EH (cell line): ENCODE data around the gene PSMA2.

Experiments
- DNase-seq: peaks from one replicate; pipeline ENCODE4 v3.0.0-alpha.2; 2015; ENCODE audit warnings: low read depth

PSMA2 gene

GRCh38 chr7:42940985-42941847 lies 9.2 kb upstream of the PSMA2 start:
- peak; percentile 74 for DNase-seq

DNA sequence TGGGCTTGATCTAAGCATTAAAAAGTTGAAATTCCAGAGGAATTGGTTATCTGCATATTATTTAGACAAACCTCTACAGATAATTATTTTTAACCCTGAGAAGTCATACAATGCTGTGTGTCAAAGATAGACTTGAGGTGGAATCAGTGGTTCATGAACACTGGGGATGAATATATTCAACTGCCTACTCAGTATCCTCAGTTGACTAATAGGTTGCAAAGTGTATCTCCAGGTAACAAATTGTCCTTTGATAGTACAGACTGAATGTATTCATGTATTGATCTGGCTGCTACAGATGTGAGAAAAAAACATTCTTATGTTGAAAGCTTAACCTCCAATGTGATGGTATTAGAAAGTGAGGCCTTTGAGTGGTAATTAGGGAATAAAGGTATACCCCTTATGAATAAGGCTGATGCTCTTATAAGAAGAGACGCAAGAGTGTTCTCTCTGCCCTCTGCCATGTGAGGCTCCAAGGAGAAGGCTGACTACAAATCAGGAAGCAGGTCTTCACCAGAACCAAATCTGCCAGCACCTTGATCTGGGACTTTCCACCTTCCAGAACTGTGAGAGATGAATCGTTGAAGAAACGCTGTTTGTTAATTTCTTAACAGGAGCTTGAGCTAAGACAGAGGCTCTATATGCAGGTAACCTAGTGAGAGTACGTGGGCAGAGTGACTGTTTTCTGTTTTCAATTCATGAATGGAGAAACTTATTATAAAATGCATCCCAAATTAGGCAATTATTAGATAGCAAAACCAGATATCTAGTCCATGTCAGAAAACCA lies 7.7 kb upstream of the PSMA2 start:
- no peak for DNase-seq

- DNase-seq: no peak
Measured at GRCh38 chr7:42935861-42936260, 3.9 kb upstream of the PSMA2 start.

DNA sequence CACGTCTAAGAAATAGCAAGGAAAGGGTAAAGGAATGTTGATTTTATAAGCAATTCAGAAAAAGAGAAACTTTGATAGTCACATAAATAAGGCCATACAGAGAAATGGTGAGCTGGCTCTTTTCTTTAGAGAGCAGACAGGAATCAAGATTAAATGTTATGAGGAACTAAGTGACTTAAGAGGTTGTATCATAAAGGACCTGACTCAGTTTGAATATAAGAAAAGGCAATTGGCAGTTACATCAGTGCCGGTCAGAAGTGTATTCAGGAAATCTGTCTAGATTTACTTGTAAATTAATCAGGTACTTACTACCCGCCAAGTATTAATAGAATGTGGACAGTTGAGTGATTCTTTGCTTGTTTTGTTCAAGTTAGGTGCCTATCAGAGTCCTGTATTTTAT lies 2.3 kb upstream of the PSMA2 start:
- DNase-seq: no peak

- peak; percentile 53 for DNase-seq
Measured at GRCh38 chr7:42932811-42933591, 1.0 kb upstream of the PSMA2 start.

GRCh38 chr7:42931447-42931833 lies 534 bp downstream of the PSMA2 start:
- peak; percentile 33 for DNase-seq

GRCh38 chr7:42930889-42931288 lies 1.1 kb downstream of the PSMA2 start:
- DNase-seq: peak; percentile 22

DNA sequence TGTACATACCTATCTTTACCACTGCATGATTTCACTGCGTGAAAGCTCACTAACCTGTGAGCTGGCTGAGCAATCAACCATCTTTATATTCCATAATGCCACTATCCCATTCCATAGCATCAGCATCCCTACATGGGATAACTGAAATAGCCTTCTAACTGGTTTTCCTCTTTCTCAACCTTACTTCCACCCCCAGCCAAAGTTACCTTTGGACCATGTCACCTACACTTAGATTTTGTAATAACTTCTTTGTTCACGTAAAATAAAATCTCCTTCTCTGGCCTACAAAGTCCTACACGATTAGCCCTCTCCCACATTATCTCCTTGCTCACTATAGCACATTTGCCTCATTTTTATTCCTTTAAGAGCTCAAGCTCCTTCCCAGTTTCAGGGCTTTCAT lies 2.5 kb downstream of the PSMA2 start:
- DNase-seq: no peak

GRCh38 chr7:42928754-42929153 lies 3.2 kb downstream of the PSMA2 start:
- no peak for DNase-seq

DNA sequence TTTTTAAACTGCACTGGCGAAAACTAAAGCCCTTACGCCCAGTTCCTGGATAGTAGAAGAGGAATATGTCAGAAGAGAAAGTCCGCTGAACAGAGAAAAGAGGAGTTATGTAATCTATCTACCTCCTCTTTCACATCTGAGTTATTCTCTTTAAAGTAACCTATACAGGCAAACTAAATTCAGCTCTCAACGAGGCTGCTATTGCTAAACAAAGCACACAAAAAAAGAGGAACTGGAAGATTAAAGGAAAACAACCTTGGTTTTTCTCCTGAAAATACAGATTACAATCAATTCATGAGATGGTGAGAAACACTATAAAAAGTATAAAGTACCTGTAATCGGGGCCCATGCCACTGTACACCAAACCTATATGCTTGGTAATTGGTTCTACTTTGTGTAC lies 5.8 kb downstream of the PSMA2 start:
- DNase-seq: no peak

GRCh38 chr7:42925630-42926029 lies 6.3 kb downstream of the PSMA2 start:
- DNase-seq: no peak

- peak; percentile 70 for DNase-seq
Measured at GRCh38 chr7:42924223-42924838, 7.6 kb downstream of the PSMA2 start.

- DNase-seq: no peak
Measured at GRCh38 chr7:42922017-42922753, 9.8 kb downstream of the PSMA2 start.

GRCh38 chr7:42915356-42915755 lies 16.6 kb downstream of the PSMA2 start:
- DNase-seq: peak; percentile 61

- peak; percentile 86 for DNase-seq
Measured at GRCh38 chr7:42914421-42915045, 17.4 kb downstream of the PSMA2 start.

- no peak for DNase-seq
Measured at GRCh38 chr7:42914009-42914408, 18.0 kb downstream of the PSMA2 start.

DNA sequence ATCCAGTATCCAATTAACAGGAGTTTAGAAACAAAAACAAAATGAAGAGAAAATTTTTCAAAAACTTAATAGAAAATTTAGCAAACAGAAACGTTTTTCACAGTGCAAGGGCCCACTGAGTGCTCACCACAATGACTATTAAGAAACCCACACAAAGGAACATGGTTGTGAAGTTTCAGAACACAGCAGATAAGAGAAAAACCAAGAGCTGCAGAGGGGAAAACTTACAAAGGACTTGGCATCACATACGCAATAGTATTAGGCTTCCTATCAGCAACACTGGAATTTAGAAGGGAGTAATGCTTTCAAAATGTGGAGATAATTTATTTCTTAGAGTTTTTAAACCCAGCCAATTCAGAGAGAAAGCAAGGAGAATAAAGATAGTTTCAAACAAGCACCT lies 18.4 kb downstream of the PSMA2 start:
- DNase-seq: peak; percentile 15

GRCh38 chr7:42911454-42912447 lies 20.2 kb downstream of the PSMA2 start, which contains the start of gene C7orf25:
TSS of gene C7orf25 (minus strand) at chr7:42912070. CDS start at chr7:42910900, 1,170 bp downstream.
- DNase-seq: peak; percentile 90

DNA sequence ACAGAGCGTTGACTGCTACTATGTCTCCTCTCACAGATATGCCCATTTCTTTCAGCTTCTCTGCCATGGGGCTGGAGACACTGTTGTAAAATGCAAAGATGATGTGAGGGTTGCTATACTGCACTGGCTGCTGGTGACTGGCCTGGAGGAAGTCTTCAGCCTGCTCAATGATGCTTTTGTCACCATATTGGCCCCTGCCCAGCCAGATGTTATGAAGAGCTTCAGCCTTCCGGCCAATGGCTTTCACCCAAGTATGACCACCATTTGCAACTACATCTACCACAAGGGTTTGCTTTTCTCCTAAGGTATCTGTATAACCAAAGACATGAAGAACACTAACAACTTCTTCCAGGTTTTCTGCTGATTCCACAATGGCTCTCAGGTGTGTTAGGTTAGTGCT lies 21.7 kb downstream of the PSMA2 start:
- DNase-seq: no peak
